Lower leg skin (tissue), 4 donors: Measurements from ENCODE around the gene CCDC9. TPM values are rescaled to one million over a fixed set of nuclear protein-coding genes. Genes with fewer than 3 reads are reported as not detected.
A peak's percentile ranks its signal among the peaks of the same experiment; 100 is the strongest.

ENCODE experiments used
- DNase-seq, 2 donors: peaks; one replicate each; pipeline ENCODE4 v3.0.0-alpha.2; 2019; ENCODE audit warnings: low spot score in 2 of 2
- H3K4me3 ChIP-seq: fragments of 200-600 bp; sonication (generic); 2 replicates; pipeline ENCODE4 v1.5.1; 2017; ENCODE audit warnings: mild to moderate bottlenecking, low read depth; ENCODE audit not compliant: poor library complexity, severe bottlenecking
- POLR2A ChIP-seq, 2 donors: fragments of 450-650 bp; IDR thresholded peaks; one replicate each; pipeline ENCODE4 v1.6.1; 2016 to 2017; ENCODE audit warnings: antibody characterized with exemption in 2 of 2, mild to moderate bottlenecking in 1 of 2, moderate library complexity in 1 of 2
- WGBS, 2 donors: methylation state at CpG; one replicate each; pipeline ENCODE4 v1.1.5; 2018; 5-methylcytosine and 5-hydroxymethylcytosine counted together
- intact Hi-C: fragments of 100-400 bp; cut with DNase I; formaldehyde crosslinking; loops from one replicate; pipeline ENCODE4 v1.15.0; 2023; ENCODE audit warnings: low total_unique reads
- total RNA-seq, 4 donors: library from RNA; depleted of rRNA; stranded (reverse); fragments of >200 nt; gene quantifications; one replicate each; pipeline ENCODE4 v1.1.0, GENCODE V29; 2016
- TF ChIP-seq, protein P1 (sequence below), 3 donors: fragments of 450-650 bp; IDR thresholded peaks; one replicate each; pipeline ENCODE4 v1.5.1; 2016; ENCODE audit warnings: antibody characterized with exemption in 3 of 3, mild to moderate bottlenecking in 3 of 3, moderate library complexity in 2 of 3

CCDC9 gene
- total RNA-seq, 4 donors from 2014 or later, result 26.4 to 46.6 (median 33.7) TPM

DNA sequence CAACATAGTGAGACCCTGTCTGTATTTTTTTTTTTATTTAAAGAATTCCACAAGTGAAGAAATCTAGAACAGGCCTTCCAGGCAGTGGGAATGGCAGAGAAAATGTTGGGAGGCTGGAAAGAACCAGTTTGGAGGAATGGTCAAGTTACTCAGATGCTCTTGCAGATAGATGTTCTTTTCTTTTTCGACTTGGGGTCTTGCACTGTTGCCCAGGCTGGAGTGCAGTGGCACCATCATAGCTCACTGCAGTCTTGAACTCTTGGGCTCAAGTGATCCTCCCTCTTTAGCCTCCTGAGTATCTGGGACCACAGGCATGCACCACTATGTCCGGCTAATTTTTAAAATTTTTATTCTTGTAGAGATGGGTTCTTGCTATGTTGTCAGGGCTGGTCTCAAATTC is 54.0 kb downstream of the CCDC9 start:
- 75 to 82% methylated on average over 2 of the region's 2 CpGs for WGBS, 2 donors
- intact Hi-C loops, result no loop called here
- TF ChIP-seq POLR2A (IDR thresholded peaks at IDR 0.05), result no peak
- TF ChIP-seq, protein P1, sequence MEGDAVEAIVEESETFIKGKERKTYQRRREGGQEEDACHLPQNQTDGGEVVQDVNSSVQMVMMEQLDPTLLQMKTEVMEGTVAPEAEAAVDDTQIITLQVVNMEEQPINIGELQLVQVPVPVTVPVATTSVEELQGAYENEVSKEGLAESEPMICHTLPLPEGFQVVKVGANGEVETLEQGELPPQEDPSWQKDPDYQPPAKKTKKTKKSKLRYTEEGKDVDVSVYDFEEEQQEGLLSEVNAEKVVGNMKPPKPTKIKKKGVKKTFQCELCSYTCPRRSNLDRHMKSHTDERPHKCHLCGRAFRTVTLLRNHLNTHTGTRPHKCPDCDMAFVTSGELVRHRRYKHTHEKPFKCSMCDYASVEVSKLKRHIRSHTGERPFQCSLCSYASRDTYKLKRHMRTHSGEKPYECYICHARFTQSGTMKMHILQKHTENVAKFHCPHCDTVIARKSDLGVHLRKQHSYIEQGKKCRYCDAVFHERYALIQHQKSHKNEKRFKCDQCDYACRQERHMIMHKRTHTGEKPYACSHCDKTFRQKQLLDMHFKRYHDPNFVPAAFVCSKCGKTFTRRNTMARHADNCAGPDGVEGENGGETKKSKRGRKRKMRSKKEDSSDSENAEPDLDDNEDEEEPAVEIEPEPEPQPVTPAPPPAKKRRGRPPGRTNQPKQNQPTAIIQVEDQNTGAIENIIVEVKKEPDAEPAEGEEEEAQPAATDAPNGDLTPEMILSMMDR (IDR thresholded peaks at IDR 0.05), result no peak
- DNase-seq, result no peak
- H3K4me3 ChIP-seq, result no peak overlapping the region

DNA sequence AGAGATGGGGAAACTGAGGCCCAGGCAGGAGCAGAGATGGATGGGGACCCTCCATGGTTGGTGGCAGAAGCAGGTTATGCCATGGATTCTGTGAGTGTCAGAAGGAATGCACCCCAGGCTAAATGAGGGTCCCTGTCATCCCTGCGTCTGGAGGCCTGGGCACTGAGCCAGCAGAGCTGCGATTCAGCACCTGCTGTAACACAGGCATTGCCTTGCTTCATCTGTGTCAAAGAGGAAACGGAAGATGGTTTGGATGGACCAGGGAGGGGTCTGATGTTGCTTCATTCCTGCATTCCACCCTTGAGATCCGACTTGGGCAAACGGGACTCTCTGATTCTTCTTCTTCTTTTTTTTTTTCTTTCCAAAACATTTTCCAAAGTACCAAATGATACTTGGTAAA is 54.5 kb downstream of the CCDC9 start:
- 15 to 26% methylated on average over 5 of the region's 5 CpGs for WGBS, 2 donors
- TF ChIP-seq, protein P1 (IDR thresholded peaks at IDR 0.05), result no peak
- TF ChIP-seq POLR2A (IDR thresholded peaks at IDR 0.05), result no peak
- peak in 1 of 2 donors; percentile 89 for DNase-seq
- intact Hi-C loops, result no loop called here
- H3K4me3 ChIP-seq, result no peak overlapping the region

DNA sequence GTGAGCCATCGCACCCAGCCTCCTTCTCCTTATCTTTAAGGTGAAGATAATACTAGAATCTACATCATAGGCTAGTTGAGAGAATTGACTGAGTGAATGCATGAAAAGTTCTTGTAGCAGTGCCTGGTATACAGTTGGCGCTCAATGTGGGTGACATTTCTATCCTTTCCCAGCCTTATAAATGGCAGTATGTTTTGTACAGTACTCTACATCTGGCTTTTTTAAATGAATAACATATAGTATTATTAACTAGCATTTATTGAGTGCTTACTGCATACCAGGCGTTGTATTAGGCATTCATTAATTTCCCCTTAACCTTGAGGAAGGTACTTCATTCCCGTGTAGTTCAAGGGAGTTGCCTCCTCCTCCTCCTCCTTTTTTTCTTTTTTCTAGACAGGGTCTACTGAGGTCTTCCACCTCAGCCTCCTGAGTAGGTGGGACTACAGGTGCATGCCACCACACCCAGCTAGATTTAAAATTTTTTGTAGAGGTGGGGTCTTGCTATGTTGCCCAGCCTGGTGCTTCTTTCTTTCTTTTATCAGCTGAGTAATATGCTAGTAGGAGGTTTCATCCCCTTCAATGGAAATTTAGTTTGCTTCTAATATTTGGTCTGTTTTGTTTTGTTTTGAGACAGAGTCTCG is 56.2 kb downstream of the CCDC9 start:
- 89 to 91% methylated on average over 5 of the region's 5 CpGs for WGBS, 2 donors
- H3K4me3 ChIP-seq, result no peak overlapping the region
- intact Hi-C loops, result no loop called here
- DNase-seq, result no peak
- TF ChIP-seq, protein P1 (IDR thresholded peaks at IDR 0.05), result no peak
- no peak for TF ChIP-seq POLR2A (IDR thresholded peaks at IDR 0.05)

DNA sequence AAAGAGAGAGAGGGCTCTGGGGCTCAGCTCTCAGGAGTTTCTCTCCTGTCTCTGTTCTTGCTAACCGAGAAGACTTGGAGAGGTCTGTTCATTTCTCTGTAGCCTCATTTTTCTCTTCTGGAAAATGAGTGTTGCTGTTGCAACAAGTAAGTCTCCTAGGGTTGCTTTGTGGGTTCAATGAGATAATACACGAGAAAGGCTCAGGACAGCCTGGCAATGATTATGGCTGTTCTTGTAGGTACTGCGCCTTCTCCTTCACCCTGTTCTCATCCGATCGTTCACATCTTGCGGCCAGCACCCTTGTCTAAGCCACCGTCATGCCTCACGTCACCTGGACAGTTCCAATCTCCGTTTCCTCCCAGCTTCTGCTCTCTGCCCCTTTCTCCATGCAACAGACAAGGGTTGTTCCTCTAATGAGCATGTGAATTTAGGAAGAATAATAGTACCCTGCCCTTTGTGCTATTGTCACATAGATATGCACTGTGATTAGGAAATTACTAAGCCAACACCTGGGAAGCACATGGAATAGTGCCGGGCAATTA is 57.5 kb downstream of the CCDC9 start:
- intact Hi-C loops, result no loop called here
- no peak for DNase-seq
- no peak overlapping the region for H3K4me3 ChIP-seq
- no peak for TF ChIP-seq POLR2A (IDR thresholded peaks at IDR 0.05)
- TF ChIP-seq, protein P1 (IDR thresholded peaks at IDR 0.05), result no peak
- WGBS, 2 donors, result 80 to 82% methylated on average over 10 of the region's 10 CpGs

DNA sequence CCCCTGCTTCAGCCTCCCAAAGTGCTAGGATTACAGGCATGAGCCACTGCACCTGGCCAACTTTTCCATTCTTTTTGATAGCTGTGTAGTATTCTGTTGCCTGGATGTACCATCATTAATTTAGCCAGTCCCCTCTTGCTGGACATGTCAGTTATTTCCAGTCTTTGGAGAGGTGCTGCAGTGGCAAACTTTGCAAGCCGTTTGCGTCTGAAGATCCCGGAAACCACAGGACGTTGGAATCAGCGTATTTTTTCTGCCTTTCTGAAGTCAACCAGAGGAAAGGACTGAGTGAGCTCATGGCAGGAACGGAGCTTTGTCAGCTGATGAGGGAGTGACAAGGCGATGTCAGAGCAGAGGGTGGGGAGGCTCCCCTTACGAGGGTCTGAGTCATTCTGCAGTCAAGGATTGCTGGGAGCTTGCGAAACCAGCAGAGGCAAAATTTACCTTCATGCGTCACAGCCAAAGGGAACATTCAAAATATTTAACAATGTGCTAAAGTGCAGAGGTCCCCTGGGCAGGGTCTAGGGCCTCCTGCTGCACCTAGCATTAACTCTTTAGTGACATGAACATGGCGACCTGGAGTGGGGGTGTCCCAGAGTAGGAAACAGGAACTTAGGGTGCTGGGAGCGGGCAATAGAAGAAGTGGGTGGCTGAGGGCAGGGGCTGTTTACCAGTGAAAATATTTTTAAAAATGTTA is 58.9 kb downstream of the CCDC9 start:
- intact Hi-C loops, result no loop called here
- 31 to 40% methylated on average over 12 of the region's 12 CpGs for WGBS, 2 donors
- peak; percentile 86 to 94 for DNase-seq
- no peak overlapping the region for H3K4me3 ChIP-seq
- TF ChIP-seq, protein P1 (IDR thresholded peaks at IDR 0.05), result no peak
- TF ChIP-seq POLR2A (IDR thresholded peaks at IDR 0.05), result no peak
